DOHH2 (cell line): Measurements from ENCODE around the gene MAGEC3.
"Not testable (repeated sequence)": the region's sequence is repeated elsewhere in the genome, so short reads cannot be mapped to it uniquely, and the experiment has no call there.

Experiments used
- H3F3A ChIP-seq: fragments of 200-600 bp; sonication (generic), shearing (Covaris generic); 2 replicates; pipeline ENCODE4 v1.6.0; 2016; ENCODE audit warnings: antibody characterized with exemption, mild to moderate bottlenecking; ENCODE audit not compliant: control insufficient read depth, insufficient read depth
- H3K27ac ChIP-seq: fragments of 200-600 bp; sonication (generic); 2 replicates; pipeline ENCODE4 v1.5.1; 2014; ENCODE audit warnings: low read depth, mild to moderate bottlenecking, low read length, moderate library complexity
- H3K27me3 ChIP-seq: fragments of 200-600 bp; sonication (generic); 2 replicates; pipeline ENCODE4 v1.6.1; 2014; ENCODE audit warnings: mild to moderate bottlenecking, low read length, mixed read lengths; ENCODE audit not compliant: control insufficient read depth
- H3K36me3 ChIP-seq: fragments of 200-600 bp; sonication (generic); 2 replicates; pipeline ENCODE4 v1.6.1; 2014; ENCODE audit warnings: mild to moderate bottlenecking, low read length, moderate library complexity, mixed read lengths; ENCODE audit not compliant: control insufficient read depth
- H3K4me1 ChIP-seq: fragments of 200-600 bp; sonication (generic); 2 replicates; pipeline ENCODE4 v1.6.1; 2014; ENCODE audit warnings: mild to moderate bottlenecking, low read length, mixed read lengths; ENCODE audit not compliant: control insufficient read depth
- H3K4me2 ChIP-seq: fragments of 200-600 bp; sonication (generic); 2 replicates; pipeline ENCODE4 v1.6.0; 2014; ENCODE audit warnings: mild to moderate bottlenecking, low read length, moderate library complexity
- H3K4me3 ChIP-seq: fragments of 200-600 bp; sonication (generic); 2 replicates; pipeline ENCODE4 v1.5.1; 2014; ENCODE audit warnings: mild to moderate bottlenecking, low read length, mixed read lengths
- H3K79me2 ChIP-seq: fragments of 200-600 bp; sonication (generic); 2 replicates; pipeline ENCODE4 v1.6.1; 2014; ENCODE audit warnings: mild to moderate bottlenecking, low read length, mixed read lengths; ENCODE audit not compliant: control insufficient read depth
- H3K9me2 ChIP-seq: fragments of 200-600 bp; sonication (generic); replicated peaks from 2 replicates; pipeline ENCODE4 v1.6.1; 2014; ENCODE audit warnings: mild to moderate bottlenecking, low read length, mixed read lengths; ENCODE audit not compliant: control insufficient read depth
- H3K9me3 ChIP-seq: fragments of 200-600 bp; sonication (generic); 2 replicates; pipeline ENCODE4 v1.6.1; 2014; ENCODE audit warnings: antibody characterized with exemption, low read length, mixed read lengths; ENCODE audit not compliant: control insufficient read depth, insufficient read depth
- H4K20me1 ChIP-seq: fragments of 200-600 bp; sonication (generic); 2 replicates; pipeline ENCODE4 v1.6.0; 2014; ENCODE audit warnings: low read depth, mild to moderate bottlenecking, antibody characterized with exemption, low read length, moderate library complexity; ENCODE audit not compliant: control insufficient read depth, insufficient read depth
- EZH2phosphoT487 ChIP-seq: fragments of 200-600 bp; sonication (generic); IDR thresholded peaks from 2 replicates; pipeline ENCODE4 v1.6.1; 2017; ENCODE audit warnings: borderline replicate concordance, mild to moderate bottlenecking, antibody characterized with exemption, low read length, moderate library complexity, mixed read lengths
- TF ChIP-seq, protein P1 (sequence below): fragments of 200-600 bp; sonication (generic); IDR thresholded peaks from one replicate; pipeline ENCODE4 v1.5.1; 2014; ENCODE audit warnings: antibody characterized with exemption, mild to moderate bottlenecking, low read depth, low read length; ENCODE audit not compliant: poor library complexity, severe bottlenecking

Gene MAGEC3

DNA sequence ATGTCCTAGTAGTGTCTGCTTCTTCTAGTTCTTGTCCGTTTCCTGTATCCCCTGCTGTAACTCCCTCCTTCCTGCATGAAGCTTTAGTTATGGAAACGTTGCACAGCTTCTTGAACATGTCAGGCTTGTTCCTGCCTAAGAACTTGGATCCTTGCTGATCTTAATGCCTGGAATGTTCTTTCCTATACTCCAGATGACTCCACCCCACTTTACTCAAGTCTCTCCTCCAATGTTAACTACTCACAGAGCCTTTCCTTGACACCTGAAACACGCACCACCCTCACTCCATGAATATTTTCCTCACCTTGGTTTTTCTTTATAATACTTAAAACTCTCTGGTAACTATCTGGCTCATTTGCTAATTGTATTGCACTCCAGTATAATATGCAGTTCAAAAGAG lies 19.4 kb downstream of the MAGEC3 start:
- Histone ChIP-seq H3K27me3 (no peaks in the 10 kb centered on the region), H3K27ac (no peak overlapping the region), H3K4me3 (no peak overlapping the region), H4K20me1 (no peaks in the 10 kb centered on the region), H3K79me2 (no peaks in the 10 kb centered on the region), H3K9me2 (no peaks in the 10 kb centered on the region), H3K4me1 (no peaks in the 10 kb centered on the region), H3F3A (no peaks in the 10 kb centered on the region), H3K36me3 (no peaks in the 10 kb centered on the region), H3K9me3 (no peaks in the 10 kb centered on the region), H3K4me2 (no peak overlapping the region)
- TF ChIP-seq, protein P1, sequence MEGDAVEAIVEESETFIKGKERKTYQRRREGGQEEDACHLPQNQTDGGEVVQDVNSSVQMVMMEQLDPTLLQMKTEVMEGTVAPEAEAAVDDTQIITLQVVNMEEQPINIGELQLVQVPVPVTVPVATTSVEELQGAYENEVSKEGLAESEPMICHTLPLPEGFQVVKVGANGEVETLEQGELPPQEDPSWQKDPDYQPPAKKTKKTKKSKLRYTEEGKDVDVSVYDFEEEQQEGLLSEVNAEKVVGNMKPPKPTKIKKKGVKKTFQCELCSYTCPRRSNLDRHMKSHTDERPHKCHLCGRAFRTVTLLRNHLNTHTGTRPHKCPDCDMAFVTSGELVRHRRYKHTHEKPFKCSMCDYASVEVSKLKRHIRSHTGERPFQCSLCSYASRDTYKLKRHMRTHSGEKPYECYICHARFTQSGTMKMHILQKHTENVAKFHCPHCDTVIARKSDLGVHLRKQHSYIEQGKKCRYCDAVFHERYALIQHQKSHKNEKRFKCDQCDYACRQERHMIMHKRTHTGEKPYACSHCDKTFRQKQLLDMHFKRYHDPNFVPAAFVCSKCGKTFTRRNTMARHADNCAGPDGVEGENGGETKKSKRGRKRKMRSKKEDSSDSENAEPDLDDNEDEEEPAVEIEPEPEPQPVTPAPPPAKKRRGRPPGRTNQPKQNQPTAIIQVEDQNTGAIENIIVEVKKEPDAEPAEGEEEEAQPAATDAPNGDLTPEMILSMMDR = no peak
- TF ChIP-seq EZH2phosphoT487 = no peak

DNA sequence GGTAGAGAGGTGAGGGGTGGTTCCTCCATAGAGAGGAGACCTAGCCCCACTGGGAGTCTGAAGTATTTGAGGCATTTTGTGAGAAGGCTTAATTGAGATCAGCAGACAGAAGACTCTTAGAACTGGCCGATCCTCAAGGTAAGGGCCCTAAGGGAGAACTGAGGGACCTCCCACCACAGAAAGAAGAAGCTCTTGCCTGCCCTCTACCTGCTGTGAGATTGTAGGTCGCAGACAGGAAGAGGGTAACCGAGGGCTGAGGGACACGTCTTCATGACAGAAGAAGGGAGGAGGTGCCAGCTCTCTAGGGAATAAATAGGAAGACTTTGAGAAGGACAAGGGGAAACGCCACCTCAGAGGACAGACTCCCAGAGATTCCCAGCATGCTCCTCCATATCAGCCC lies 41.5 kb downstream of the MAGEC3 start:
- TF ChIP-seq EZH2phosphoT487 = no peak
- TF ChIP-seq, protein P1 = no peak
- no peak overlapping the region for H3K27ac ChIP-seq
- no peaks in the 10 kb centered on the region for H3K4me1 ChIP-seq
- no peaks in the 10 kb centered on the region for H3K36me3 ChIP-seq
- H3K79me2 ChIP-seq = no peaks in the 10 kb centered on the region
- H4K20me1 ChIP-seq = no peaks in the 10 kb centered on the region
- H3K4me2 ChIP-seq = no peak overlapping the region
- no peak overlapping the region for H3K4me3 ChIP-seq
- no peaks in the 10 kb centered on the region for H3K9me3 ChIP-seq
- no peaks in the 10 kb centered on the region for H3F3A ChIP-seq
- H3K27me3 ChIP-seq = no peaks in the 10 kb centered on the region
- no peaks in the 10 kb centered on the region for H3K9me2 ChIP-seq

DNA sequence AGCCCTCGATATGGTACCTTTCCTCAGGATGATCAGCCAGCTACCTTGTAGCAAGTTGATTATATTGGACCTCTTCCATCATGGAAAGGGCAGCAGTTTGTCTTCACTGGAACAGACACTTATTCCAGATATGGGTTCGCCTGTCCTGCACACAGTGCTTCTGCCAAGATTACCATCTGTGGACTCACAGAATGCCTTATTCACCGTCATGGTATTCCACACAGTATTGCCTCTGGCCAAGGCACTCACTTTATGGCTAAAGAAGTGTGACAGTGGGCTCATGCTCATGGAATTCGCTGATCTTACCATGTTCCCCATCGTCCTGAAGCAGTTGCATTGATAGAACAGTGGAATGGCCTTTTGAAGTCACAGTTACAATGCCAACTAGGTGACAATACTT lies 50.7 kb downstream of the MAGEC3 start:
- not testable (repeated sequence) for H3K4me1 ChIP-seq, H3K4me3 ChIP-seq, H3K27me3 ChIP-seq, H3K4me2 ChIP-seq, H3K9me3 ChIP-seq, H3K36me3 ChIP-seq, H3K27ac ChIP-seq, H3F3A ChIP-seq, H4K20me1 ChIP-seq, H3K9me2 ChIP-seq, H3K79me2 ChIP-seq

DNA sequence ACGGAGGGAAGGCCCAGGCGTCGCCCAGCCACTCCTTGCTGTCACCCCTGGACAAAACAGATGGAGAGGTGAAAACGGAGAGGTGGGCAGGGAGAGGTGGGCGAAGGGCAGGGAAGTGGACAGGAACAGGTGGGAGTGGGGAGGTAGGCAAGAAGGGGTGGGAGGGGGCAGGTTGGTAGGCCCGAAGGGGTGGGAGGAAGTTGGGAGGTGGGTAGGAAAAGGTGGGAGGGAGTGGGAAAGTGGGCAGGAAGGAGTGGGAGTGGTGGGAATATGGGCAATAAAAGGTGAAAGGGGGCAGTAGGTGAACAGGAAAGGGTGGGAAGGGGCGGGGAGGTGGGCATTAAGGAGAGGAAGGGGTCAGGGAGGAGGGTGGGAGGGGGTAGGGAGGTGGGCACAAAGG lies 56.6 kb downstream of the MAGEC3 start:
- H3K9me2 ChIP-seq = no peaks in the 10 kb centered on the region
- no peaks in the 10 kb centered on the region for H3K36me3 ChIP-seq
- no peaks in the 10 kb centered on the region for H4K20me1 ChIP-seq
- H3K9me3 ChIP-seq = no peaks in the 10 kb centered on the region
- no peak overlapping the region for H3K27ac ChIP-seq
- no peaks in the 10 kb centered on the region for H3K79me2 ChIP-seq
- H3K4me1 ChIP-seq = no peaks in the 10 kb centered on the region
- H3K27me3 ChIP-seq = no peaks in the 10 kb centered on the region
- H3F3A ChIP-seq = no peaks in the 10 kb centered on the region
- no peak overlapping the region for H3K4me3 ChIP-seq
- H3K4me2 ChIP-seq = no peak overlapping the region
- TF ChIP-seq, protein P1 = no peak
- no peak for TF ChIP-seq EZH2phosphoT487
